ENCODE results near the gene HINT3. TPM values are rescaled to one million over a fixed set of nuclear protein-coding genes. Genes with fewer than 3 reads are reported as not detected.

Gene HINT3
- total RNA-seq, 6 experiments from 2014 or later = 8.5 to 16.6 (median 14.3) TPM

- Histone ChIP-seq H3K27ac (peak overlapping the region in 2 of 3 donors; percentile 35 to 94), H3K36me3 (peaks cover 0 to 32% (median 10%) of the 10 kb centered on the region in 4 donors), H3K4me1 (peaks cover 0 to 58% (median 15%) of the 10 kb centered on the region in 4 donors), H3K27me3 (no peaks in the 10 kb centered on the region), H3K9me3 (no peaks in the 10 kb centered on the region), H3K4me3 (no peak overlapping the region)
- WGBS (ENCODE audit: insufficient coverage, low coverage, low lambda C conversion rate, missing lambda C conversion rate) = 63% methylated on average over 3 of the region's 8 CpGs
- intact Hi-C loops (cut with DNase I) = no loop called here
- DNase-seq (no peak), ATAC-seq (peak in 2 of 4 donors; percentile 20 to 24)
- TF ChIP-seq POLR2A (IDR thresholded peaks at IDR 0.05) = no peak
- no peak for TF ChIP-seq CTCF (IDR thresholded peaks at IDR 0.05)
These were observed 34.2 kb upstream of the HINT3 start for GRCh38 chr6:125922322-125922860.

- Histone ChIP-seq H3K36me3 (peaks cover 0 to 39% (median 15%) of the 10 kb centered on the region in 4 donors), H3K4me3 (no peak overlapping the region), H3K27ac (peak overlapping the region; percentile 22 to 94 (median 35)), H3K9me3 (no peaks in the 10 kb centered on the region), H3K27me3 (no peaks in the 10 kb centered on the region), H3K4me1 (peaks cover 0 to 51% (median 13%) of the 10 kb centered on the region in 4 donors)
- intact Hi-C loops (cut with DNase I) = no loop called here
- 33% methylated on average over 4 of the region's 4 CpGs for WGBS (ENCODE audit: insufficient coverage, low coverage, low lambda C conversion rate, missing lambda C conversion rate)
- TF ChIP-seq CTCF (IDR thresholded peaks at IDR 0.05) (no peak), POLR2A (IDR thresholded peaks at IDR 0.05) (no peak)
- ATAC-seq (peak; percentile 40 to 59 (median 46)), DNase-seq (no peak)
These were observed 33.1 kb upstream of the HINT3 start for GRCh38 chr6:125923366-125923877.

GRCh38 chr6:125924169-125924568 lies 32.4 kb upstream of the HINT3 start:
- DNase-seq (no peak), ATAC-seq (peak in 1 of 4 donors; percentile 2)
- Histone ChIP-seq H3K27ac (peak overlapping the region in 1 of 3 donors; percentile 94), H3K4me1 (peaks cover 0 to 47% (median 12%) of the 10 kb centered on the region in 4 donors), H3K9me3 (no peaks in the 10 kb centered on the region), H3K27me3 (no peaks in the 10 kb centered on the region), H3K36me3 (peaks cover 0 to 46% (median 22%) of the 10 kb centered on the region in 4 donors), H3K4me3 (no peak overlapping the region)
- 36% methylated on average over 2 of the region's 2 CpGs for WGBS (ENCODE audit: insufficient coverage, low coverage, low lambda C conversion rate, missing lambda C conversion rate)
- intact Hi-C loops (cut with DNase I) = no loop called here
- no peak for TF ChIP-seq POLR2A (IDR thresholded peaks at IDR 0.05)
- TF ChIP-seq CTCF (IDR thresholded peaks at IDR 0.05) = no peak

- intact Hi-C loops (cut with DNase I) = no loop called here
- H3K4me3 ChIP-seq = no peak overlapping the region
- peaks cover 0 to 41% (median 11%) of the 10 kb centered on the region in 4 donors for H3K4me1 ChIP-seq
- no peak for DNase-seq
- WGBS (ENCODE audit: insufficient coverage, low coverage, low lambda C conversion rate, missing lambda C conversion rate) = 83% methylated on average over 2 of the region's 2 CpGs
- H3K36me3 ChIP-seq = peaks cover 0 to 52% (median 25%) of the 10 kb centered on the region in 4 donors
- H3K27ac ChIP-seq = peak overlapping the region in 2 of 3 donors; percentile 5 to 46
- H3K27me3 ChIP-seq = no peaks in the 10 kb centered on the region
- TF ChIP-seq CTCF (IDR thresholded peaks at IDR 0.05) = no peak
- TF ChIP-seq POLR2A (IDR thresholded peaks at IDR 0.05) = no peak
- no peaks in the 10 kb centered on the region for H3K9me3 ChIP-seq
- ATAC-seq = peak in 2 of 4 donors; percentile 1 to 28
These were observed 31.7 kb upstream of the HINT3 start for GRCh38 chr6:125924697-125925358.
